ENCODE measurements around the gene S100A9.
"Not testable (repeated sequence)": the region's sequence is repeated elsewhere in the genome, so short reads cannot be mapped to it uniquely, and the experiment has no call there.

Gene S100A9

DNA sequence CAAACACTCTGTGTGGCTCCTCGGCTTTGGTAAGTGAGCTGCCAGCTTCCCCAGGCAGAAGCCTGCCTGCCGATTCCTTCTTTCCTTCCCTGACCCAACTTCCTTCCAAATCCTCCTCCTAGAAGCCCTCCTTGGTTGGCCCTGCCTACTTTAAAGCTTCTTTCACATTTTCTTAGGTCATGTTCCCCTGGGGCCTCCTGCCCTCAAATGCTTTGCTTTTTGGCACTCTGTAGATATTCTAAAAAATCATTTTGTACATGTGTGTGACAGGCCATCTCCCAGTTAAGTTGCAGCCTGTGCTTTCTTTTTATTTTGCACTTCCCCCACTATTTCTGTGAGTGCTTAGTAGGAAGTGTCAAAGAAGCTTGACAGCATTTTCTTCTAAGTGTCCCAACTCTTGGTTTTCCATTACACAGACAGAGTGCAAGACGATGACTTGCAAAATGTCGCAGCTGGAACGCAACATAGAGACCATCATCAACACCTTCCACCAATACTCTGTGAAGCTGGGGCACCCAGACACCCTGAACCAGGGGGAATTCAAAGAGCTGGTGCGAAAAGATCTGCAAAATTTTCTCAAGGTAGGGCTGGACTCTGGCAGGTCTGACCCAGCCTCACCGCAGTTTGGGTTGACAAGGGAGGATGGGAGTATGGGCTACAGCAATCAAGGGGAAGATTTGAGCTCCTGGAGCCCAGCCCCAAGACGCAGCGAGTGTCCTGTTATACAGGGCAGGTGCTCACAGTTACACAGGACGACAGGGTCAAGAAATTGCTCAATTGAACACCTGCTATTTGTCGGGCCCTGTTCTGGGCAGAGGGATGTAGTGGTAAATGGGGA, at the start of gene S100A9:
Gene S100A9 (plus strand): TSS at position 2 of the 838 bp plus-strand sequence. CDS start 430 bp downstream, at position 432.
- DNase-seq (ENCODE audit: low spot score), result no peak

DNA sequence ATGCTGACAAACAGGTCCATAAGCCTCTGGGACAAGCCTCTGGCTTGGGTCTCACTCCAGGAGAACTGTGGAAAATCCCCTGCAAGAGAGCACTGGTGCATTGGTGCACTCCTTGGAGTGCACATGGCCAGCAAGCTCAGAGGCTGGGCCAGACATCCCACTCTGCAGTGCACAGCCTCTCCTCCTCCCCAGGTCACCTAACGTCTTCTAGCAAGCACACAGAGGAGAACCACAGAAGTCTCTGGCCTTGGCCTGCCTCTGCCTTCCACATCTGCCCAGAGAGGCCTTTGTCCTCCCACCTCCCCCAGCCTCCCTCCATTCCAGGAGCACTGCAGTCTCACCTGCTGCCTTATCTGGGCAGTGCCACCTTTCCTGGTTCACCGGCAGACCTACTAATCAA, 49.1 kb upstream of the S100A9 start:
- no peak for DNase-seq (ENCODE audit: low spot score)

DNA sequence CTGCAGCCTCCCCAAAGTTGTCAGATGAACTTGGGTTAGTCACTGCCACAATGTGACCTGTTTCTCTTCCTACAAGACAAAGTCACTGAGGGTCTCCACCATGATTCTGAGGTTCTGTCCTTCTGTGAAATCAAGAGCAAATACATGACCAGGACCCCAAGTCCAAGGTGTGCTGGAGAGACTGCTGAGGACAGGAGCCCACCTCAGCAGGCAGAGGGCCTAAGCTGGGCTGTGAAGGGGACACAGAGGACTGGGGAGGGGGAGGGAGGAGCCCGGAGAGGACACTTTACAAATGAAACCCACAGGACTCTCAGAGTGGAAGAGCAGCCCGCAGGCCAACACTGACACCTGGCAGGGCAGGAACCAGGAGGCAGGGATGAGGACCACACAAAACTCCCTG, 48.2 kb upstream of the S100A9 start:
- DNase-seq (ENCODE audit: low spot score), result no peak

GRCh38 chr1:153310526-153310925, 47.1 kb upstream of the S100A9 start:
- DNase-seq (ENCODE audit: low spot score), result no peak

DNA sequence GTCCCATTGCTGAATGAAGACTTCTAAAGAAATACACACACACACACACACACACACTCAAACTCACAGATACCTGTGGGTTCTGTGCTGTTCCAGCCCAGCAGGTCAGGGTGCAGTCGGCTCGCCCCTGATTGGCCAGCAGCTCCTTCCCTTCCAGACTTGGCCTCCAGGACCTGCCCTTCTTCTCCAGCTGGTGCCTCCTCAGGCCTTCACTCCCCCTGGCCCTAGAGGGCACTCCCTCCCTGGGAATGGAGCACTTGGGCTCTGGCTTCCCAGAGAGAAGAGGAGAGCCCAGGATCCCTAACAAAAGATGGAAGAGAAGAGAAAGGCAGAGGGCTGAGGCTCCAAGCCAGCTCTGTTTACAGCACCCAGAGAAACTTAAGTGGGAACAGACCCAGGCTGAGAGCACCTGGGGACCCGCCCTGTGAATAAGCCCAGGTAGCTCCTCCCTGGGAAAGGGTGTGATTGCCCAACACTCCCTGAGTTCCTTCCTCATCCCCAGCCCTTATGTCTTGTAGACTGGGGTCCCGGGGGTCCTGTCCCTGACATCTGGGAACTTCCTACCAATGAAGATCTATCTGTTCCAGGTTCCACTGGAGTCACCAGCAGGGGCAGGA, 45.0 kb upstream of the S100A9 start, which contains the start of gene PGLYRP3:
Gene PGLYRP3 (minus strand): TSS at position 383 of the 617 bp plus-strand sequence. CDS start 2,287 bp downstream, outside the sequence.
- DNase-seq (ENCODE audit: low spot score), result no peak

GRCh38 chr1:153313288-153313687, 44.4 kb upstream of the S100A9 start:
- DNase-seq (ENCODE audit: low spot score), result no peak

DNA sequence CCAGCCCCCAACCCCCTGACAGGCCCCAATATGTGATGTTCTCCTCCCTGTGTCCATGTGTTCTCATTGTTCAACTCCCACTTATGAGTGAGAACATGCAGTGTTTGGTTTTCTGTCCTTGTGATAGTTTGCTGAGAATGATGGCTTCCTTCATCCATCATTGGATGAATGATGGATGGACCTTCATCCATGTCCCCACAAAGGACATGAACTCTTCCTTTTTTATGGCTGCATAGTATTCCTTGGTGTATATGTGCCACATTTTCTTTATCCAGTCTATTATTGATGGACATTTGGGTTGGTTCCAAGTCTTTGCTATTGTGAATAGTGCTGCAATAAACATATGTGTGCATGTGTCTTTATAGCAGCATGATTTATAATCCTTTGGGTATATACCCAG, 43.3 kb upstream of the S100A9 start:
- not testable (repeated sequence) for DNase-seq (ENCODE audit: low spot score)

GRCh38 chr1:153316013-153316412, 41.6 kb upstream of the S100A9 start:
- not testable (repeated sequence) for DNase-seq (ENCODE audit: low spot score)

DNA sequence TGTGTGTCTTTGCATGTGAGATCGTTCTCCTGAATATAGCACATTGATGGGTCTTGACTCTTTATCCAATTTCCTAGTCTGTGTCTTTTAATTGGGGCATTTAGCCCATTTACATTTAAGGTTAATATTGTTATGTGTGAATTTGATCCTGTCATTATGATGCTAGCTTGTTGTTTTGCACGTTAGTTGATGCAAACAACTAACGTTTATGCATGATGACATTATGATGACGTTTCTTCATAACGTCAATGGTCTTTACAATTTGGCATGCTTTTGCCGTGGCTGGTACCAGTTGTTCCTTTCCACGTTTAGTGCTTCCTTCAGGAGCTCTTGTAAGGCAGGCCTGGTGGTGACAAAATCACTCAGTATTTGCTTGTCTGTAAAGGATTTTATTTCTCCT, 39.5 kb upstream of the S100A9 start:
- DNase-seq (ENCODE audit: low spot score), result not testable (repeated sequence)

DNA sequence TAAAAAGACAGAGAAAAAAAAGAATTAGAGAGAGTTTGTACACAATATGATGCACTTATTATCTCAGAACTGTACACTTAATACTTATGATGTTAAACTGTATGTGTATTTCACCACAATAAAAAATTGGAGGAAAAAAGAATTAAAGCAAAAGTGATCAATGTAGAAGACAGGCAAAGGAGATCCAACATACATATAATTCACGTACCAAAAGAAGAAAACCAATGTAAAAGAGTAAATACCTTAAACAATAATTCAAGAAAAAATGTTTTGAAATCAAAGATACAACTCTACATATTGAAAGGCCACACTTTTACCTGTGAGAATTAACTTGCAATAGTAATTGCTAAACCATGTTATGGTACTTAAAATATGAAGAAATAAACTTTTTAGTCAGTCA, 35.1 kb upstream of the S100A9 start:
- no peak for DNase-seq (ENCODE audit: low spot score)

DNA sequence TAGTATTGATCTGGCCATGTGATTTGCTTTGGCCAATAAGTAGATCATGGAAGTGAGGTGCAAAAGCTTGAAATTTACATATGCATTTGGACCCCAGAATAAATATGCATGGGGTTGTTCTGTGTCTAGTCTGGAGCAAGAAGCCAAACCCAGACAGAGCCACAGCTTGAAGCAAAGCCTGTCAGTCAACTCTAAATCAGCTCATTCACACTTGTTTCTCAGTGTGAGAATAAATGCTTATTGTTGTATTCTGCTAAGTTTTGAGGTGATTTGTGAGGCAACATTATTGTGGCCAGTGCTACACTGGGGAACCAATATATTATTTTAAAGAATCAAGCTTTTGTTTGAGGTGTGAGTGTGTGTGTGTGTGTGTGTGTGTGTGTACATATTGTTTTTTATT, 32.7 kb upstream of the S100A9 start:
- DNase-seq (ENCODE audit: low spot score), result no peak

- no peak for DNase-seq (ENCODE audit: low spot score)
Observed at GRCh38 chr1:153333902-153334301, 23.8 kb upstream of the S100A9 start.

GRCh38 chr1:153336650-153337049, 21.0 kb upstream of the S100A9 start:
- no peak for DNase-seq (ENCODE audit: low spot score)

- DNase-seq (ENCODE audit: low spot score), result no peak
Observed at GRCh38 chr1:153337980-153338853, 19.4 kb upstream of the S100A9 start.

DNA sequence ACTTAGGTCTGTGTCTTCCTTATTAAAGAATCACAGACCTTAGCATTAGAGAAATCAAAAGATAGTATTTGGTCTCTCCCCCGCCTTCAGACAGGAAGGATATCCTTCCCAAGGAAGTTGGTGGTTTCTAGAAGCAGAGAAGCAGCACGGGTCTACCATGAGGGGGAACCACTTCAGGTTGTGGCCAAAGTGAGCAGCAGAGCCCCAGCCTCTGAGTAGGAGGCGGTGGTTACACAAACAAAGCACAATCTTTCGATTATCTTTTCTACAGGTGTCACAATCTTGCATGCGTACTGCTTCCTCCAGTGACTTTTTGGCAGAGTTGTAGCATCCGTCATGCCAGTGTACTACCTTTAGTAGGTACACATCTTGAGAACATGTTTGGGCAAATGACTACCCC, 17.9 kb upstream of the S100A9 start:
- no peak for DNase-seq (ENCODE audit: low spot score)

DNA sequence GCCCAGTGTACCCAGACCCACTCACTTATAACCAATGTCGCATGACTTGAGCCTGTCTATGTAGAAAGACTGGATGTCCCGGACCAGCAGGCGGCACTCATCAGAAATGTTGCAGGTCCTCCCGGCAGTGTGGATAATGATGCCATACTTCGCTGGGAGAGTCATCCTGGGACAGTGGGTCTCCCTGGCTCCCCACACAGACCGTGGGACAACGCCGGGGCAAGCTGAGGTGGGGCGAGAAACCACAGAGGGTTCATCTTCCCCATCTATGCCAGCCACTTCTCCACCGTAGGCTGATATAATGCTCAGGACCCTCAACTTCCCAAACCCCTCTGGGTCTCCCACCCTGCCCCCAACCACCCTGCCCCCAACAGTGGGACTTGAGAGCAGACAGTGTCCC, 17.3 kb upstream of the S100A9 start:
- DNase-seq (ENCODE audit: low spot score), result no peak

DNA sequence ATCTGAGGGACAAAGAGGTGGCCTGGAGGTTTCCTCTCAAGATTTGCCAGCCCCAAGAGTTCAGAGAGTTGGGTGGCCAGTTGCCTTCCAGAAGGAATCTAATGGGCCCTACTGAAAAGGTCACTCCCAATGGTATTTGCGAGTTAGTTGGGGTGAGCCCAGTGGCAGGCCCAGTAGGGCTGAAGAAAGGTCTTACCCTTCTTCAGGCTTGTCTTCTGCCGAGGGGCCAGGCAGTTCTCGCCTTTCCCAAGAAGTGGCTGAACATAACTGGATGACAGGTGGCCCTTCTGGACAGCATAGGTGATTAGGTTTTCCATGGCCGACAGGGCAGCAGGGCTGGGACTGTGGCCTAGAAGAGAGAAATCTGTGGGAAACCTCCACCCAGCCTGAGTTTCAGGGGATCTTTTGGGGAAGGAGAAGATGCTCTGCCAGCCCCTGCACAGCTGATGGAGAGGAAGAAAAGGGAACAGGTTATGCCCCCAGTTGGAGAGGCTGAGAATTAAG, 16.2 kb upstream of the S100A9 start:
- DNase-seq (ENCODE audit: low spot score), result no peak

DNA sequence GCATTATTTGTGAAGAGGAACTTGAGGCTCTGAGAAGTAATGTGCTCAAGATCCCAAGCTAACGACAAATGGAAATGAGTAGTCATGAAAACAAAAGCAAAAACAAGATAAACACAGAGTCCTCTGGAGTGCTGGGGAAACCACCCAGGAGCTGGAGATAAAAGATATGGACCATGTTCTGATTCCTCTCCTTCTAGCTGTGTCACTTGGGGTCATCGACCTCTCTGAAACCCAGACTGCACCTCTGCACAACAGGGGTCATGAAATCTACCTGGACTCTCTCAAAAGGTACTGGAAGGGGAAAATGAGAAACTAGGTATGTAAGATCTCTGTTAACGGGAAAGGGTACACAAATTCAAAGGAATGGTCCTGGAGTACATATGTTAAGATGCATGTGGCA, 15.5 kb upstream of the S100A9 start:
- DNase-seq (ENCODE audit: low spot score), result no peak

DNA sequence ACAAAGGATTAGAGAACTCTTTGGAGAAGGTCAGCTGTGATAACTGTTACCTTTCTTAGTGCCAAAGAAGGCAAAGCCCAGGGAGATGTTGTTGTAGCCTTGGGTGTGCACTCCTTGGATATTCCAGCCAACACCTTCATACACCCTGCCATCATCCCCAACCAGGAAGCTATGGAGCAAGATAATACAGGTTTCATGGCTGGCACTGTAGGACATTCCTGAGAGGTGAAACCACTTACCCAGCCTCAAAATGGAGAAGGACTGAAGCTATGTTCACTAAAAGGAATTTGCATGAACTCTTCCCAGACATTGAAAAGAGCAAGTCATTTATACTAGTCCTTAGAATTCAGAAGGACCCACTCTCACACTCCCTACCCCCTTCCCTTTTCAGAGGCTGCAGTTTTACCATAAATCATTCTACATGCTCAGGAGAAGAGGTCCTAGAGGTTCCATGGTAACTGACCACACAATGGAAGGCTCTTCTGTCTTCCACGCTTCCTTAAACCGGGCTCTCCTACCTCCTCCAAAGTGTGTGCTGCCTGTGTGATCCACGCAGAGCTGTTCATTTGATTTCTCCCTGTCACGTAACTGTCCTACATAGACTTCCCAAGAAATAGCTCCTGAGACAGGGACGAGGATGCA, 14.5 kb upstream of the S100A9 start:
- no peak for DNase-seq (ENCODE audit: low spot score)

GRCh38 chr1:153343811-153344717, 13.6 kb upstream of the S100A9 start:
- no peak for DNase-seq (ENCODE audit: low spot score)

DNA sequence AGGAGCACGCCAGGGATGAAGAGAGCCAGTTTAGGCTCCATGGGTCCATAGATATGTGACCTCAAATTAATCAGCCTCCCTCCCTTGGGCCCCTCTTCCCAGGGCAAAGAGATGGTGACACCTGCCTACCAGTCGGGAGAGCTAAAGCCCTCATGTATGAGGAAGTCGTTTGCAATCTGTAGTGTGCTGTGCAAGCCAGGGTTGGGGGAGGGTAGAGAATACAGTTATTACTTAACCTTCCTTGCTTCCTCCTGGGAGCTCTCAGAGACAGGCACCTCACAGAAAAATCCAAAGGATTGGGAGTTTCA, 13.0 kb upstream of the S100A9 start:
- no peak for DNase-seq (ENCODE audit: low spot score)
